Activated T-helper 9 cell treated with anti-CD3 and anti-CD28 coated beads, Interleukin-2, amount 50 U/mL, for 16 hours (primary cell): ENCODE data around the gene FREM3.
"Not testable (repeated sequence)": the region's sequence is repeated elsewhere in the genome, so short reads cannot be mapped to it uniquely, and the experiment has no call there.

ENCODE experiments used
- DNase-seq: peaks from one replicate; pipeline ENCODE4 v3.0.0-alpha.2; 2020; ENCODE audit warnings: low read depth

FREM3 gene

DNA sequence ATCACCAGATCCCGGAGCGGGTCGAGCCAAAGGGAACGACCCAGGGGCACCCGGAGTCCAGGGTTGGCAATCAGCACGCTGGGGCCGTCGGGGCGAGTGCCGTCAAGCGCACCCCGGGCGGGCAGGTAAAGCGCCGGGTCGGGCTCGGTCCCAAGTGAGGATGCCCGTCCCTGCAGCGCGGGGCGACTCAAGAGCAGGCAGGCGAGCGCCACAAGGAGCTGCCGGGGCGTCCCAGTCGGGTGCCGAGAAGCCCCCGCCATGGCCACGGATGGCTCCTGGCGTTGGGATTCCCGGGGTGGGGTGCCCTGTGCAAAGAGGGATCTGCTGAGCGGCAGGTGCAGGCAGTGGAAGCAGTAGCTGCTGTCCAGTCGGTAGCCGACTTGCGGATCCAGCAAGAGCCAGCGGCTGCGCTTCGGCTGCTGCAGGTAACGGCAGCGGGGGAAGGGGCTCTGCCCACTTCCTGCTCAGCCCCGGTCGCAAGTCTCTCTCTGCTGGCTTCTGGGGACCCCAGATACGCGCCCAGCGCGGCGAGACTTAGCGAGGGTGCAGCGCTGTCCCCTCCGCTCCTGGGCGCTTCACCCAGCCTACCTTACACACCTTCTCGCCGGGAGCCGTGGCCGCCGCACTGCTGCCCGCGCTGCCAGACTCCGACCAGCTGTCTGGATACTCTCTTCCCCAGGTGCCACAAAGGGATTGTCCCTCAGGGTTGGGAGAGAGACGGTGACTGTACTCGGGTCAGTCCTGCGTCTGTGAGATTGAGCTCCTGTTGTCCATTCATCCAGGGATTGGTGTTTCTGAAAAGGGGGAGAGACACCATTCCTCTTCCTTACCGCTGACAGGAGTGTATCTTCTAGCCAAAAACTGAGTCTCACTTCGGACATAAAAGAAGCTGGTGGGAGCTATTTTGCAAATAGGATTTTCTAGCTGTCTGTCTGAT is at the start of gene FREM3:
TSS of gene FREM3 (minus strand) at position 260 of the 937 bp plus-strand sequence. CDS start at position 260, 0 bp downstream.
- DNase-seq = no peak

DNA sequence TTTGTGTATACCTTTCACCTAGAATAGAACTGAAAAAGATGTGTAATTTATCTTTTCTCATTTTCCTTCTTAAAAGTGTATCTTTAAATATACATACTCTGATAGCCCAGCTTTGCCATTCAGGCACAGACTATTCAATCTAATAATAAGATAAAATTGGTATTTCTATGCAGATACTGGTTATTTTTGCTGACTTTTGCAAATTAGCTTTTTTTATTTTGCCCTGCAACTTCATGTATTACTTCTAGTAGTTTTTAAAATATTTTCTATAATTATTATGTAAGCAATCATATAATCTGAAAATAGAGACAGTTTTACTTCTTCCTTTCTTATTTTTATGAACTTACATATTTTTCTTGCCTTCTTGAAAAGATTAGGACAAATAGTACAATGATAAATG is 45.4 kb upstream of the FREM3 start:
- no peak for DNase-seq

- no peak for DNase-seq
Observed at GRCh38 chr4:143743591-143743990, 43.1 kb upstream of the FREM3 start.

- no peak for DNase-seq
Observed at GRCh38 chr4:143742834-143743233, 42.4 kb upstream of the FREM3 start.

GRCh38 chr4:143736861-143737260 is 36.4 kb upstream of the FREM3 start:
- DNase-seq = no peak

GRCh38 chr4:143736061-143736460 is 35.6 kb upstream of the FREM3 start:
- DNase-seq = not testable (repeated sequence)

GRCh38 chr4:143728166-143728565 is 27.7 kb upstream of the FREM3 start:
- no peak for DNase-seq

GRCh38 chr4:143726714-143727113 is 26.2 kb upstream of the FREM3 start:
- DNase-seq = no peak

- no peak for DNase-seq
Observed at GRCh38 chr4:143721317-143721716, 20.8 kb upstream of the FREM3 start.

DNA sequence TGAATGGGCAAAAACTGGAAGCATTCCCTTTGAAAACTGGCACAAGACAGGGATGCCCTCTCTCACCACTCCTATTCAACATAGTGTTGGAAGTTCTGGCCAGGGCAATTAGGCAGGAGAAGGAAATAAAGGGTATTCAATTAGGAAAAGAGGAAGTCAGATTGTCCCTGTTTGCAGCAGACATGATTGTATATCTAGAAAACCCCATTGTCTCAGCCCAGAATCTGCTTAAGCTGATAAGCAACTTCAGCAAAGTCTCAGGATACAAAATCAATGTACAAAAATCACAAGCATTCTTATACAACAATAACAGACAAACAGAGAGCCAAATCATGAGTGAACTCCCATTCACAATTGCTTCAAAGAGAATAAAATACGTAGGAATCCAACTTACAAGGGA is 18.3 kb upstream of the FREM3 start:
- not testable (repeated sequence) for DNase-seq

DNA sequence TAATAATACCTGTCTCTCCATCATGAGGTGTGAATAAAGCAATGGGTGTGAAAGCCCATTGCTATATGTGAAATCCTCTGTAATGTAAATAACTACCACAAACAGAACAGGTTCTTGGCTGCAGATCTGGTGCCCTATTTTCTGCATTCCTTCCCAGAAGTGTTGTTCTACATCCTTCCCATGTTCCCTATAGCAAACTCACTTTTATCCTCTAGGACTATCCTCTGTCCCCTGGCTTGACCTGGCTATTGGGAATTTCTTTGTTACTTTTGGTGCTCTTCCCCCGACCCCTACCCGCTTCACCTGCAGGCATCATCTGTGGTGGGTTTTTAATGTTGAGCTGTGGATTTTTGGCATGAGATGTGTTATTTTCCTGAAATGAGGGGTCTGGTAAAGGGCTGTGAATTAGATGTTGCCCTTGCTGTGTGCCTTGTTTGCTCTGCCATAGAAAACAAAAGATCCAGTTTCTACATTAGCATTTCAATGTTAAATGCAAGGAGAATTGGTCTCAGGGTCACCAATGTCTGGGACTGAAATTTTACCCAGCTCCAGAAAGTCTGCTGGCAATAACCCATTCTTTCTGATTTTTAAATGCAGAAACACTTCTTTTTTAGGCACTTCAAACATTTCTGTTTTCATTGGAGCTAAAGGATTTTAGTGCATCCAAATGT is 13.6 kb upstream of the FREM3 start:
- no peak for DNase-seq

GRCh38 chr4:143713553-143713952 is 13.1 kb upstream of the FREM3 start:
- no peak for DNase-seq

GRCh38 chr4:143712155-143712550 is 11.7 kb upstream of the FREM3 start:
- DNase-seq = no peak

DNA sequence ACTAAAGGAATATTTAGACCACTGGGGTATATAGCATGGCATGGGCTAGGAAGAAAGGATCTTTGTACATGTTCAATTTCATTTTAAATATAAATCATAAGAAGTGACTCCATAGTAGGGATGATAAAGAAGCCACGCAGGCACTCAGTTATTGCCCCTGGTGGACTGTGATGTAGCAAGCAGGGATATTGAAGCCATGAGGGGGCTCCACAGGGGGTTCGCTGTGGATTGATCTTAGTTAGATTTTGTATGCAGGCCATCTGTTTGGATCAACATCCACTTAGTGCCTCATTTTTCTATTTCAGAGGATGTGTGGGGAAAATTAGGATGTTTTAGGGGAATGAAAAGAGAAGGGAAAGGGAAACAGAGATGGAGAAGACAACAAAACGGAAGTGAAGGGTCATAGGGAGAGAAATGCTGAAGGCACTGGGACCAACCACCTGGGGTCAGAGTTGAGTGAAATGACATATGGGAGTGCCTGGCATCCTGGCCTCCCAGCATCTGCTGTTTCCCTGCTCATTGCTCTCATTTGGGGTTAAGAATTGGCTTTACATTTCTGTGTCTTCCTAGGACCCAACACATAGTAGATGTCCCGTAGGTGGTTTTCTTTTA is 11.2 kb upstream of the FREM3 start:
- DNase-seq = no peak

- no peak for DNase-seq
Observed at GRCh38 chr4:143701365-143701764, 890 bp upstream of the FREM3 start.

DNA sequence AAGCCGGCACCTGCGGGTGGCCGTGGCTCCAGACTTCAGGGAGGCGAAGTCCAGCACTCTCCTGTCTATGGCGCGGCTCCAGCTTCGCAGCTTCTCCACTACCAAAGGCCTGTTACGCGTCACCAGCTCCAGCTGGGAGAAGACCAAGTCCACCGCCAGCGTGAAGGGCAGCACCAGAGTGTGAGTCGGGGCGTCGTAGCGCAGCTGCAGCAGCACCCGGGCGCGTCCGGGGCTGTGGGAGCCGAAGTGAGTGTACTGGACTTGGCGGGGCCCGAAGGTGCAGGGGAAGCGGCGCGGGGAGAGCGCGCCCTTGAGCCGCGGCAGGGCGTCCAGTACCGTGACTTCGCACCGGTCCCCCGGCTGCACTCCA is 444 bp downstream of the FREM3 start:
- DNase-seq = no peak

- no peak for DNase-seq
Observed at GRCh38 chr4:143699331-143700045, 987 bp downstream of the FREM3 start.

- DNase-seq = no peak
Observed at GRCh38 chr4:143693856-143694255, 6.6 kb downstream of the FREM3 start.

GRCh38 chr4:143692241-143692640 is 8.2 kb downstream of the FREM3 start:
- no peak for DNase-seq

DNA sequence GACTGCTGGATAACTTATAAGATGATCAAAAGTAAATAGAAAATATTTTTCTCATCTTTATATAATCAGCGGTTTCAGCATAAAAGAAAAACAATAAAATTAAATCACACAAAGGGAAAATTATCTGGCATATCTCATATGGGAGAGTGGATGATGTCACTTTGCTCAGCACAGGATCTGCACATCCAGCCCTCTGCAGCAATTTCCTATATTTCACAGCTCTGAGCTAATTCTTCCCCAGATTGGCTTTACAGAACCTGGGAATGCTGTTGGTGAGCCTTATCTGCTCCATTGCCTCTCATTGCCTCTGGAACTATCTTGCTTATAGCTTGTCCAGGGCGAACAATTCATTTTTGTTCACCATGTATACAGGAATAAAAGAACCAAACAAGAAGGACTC is 21.0 kb downstream of the FREM3 start:
- no peak for DNase-seq

GRCh38 chr4:143673629-143674028 is 26.8 kb downstream of the FREM3 start:
- not testable (repeated sequence) for DNase-seq

GRCh38 chr4:143668930-143669552 is 31.4 kb downstream of the FREM3 start:
- DNase-seq = no peak
